GM18507 (cell line): Measurements from ENCODE around the gene DNAH14.
A peak's percentile ranks its signal among the peaks of the same experiment; 100 is the strongest.
"Not testable (repeated sequence)": the region's sequence is repeated elsewhere in the genome, so short reads cannot be mapped to it uniquely, and the experiment has no call there.

Source experiments
- DNase-seq: peaks from one replicate; pipeline ENCODE4 v3.0.0; 2011; ENCODE audit warnings: low read depth; ENCODE audit not compliant: insufficient read length; ENCODE audit errors: extremely low spot score
- FAIRE-seq: peaks from 2 replicates; lab custom pipeline; 2011; peaks lifted over from hg19 to GRCh38; lab: Jason Lieb, UNC

Gene DNAH14

DNA sequence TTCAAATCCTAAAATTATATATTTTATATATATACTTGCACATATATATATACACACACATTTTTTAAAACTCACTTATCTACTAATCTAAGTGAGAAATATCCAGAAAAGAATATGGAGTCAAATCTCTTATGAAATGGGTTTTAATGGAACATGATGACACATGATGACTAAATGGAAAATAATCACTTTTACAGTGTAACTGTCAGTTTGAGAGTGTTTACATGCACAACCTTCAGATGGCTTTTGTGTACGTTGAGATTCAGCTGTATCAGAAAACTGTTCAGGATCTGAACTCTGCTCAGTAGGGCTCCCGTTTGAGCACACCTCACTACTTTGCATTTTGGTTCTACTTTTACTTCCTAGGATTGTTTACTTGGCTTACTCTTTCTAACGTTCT, 189.8 kb downstream of the DNAH14 start:
- DNase-seq (no peak), FAIRE-seq (no peak)

- DNase-seq (no peak), FAIRE-seq (no peak)
Observed at GRCh38 chr1:225121095-225121494, 191.6 kb downstream of the DNAH14 start.

GRCh38 chr1:225131869-225132268, 202.4 kb downstream of the DNAH14 start:
- FAIRE-seq (no peak), DNase-seq (no peak)

GRCh38 chr1:225137976-225138375, 208.5 kb downstream of the DNAH14 start:
- no peak for DNase-seq
- FAIRE-seq = no peak

DNA sequence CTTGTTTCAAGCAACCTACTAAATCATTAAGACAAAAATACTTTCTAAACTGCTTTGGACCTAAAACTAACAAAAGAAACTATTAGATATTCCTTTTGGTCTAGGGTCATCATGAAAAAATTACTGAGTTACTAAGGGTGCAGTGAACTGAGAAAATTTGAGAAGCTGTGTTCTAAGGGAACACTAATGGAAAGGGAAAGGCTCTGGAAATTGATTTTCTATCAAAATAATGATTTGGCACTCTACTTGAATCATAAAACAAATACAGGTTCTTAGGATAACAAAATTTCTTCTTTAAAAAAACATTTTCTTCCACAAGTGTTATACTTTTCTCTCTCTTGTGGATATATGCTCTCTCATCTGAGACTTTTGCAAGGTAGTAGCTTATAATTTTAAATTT, 213.5 kb downstream of the DNAH14 start:
- DNase-seq = no peak
- FAIRE-seq = no peak

- no peak for FAIRE-seq
- no peak for DNase-seq
Observed at GRCh38 chr1:225146478-225146877, 217.0 kb downstream of the DNAH14 start.

DNA sequence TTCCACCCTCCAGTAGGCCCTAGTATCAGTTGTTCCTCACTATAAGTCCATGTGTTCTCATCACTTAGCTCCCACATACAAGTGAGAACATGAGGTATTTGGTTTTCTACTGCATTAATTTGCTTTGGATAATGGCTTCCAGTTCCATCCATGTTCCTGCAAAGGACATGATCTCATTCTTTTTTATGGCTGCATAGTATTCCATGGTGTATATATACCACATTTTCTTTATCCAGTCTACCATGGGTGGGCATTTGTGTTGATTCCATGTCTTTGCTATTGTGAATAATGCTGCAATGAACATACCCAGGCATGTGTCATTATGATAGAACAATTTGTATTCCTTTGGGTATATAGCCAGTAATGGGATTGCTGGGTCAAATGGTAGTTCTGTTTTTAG, 218.3 kb downstream of the DNAH14 start:
- not testable (repeated sequence) for DNase-seq, FAIRE-seq

- DNase-seq (no peak), FAIRE-seq (no peak)
Observed at GRCh38 chr1:225152061-225152460, 222.6 kb downstream of the DNAH14 start.

DNA sequence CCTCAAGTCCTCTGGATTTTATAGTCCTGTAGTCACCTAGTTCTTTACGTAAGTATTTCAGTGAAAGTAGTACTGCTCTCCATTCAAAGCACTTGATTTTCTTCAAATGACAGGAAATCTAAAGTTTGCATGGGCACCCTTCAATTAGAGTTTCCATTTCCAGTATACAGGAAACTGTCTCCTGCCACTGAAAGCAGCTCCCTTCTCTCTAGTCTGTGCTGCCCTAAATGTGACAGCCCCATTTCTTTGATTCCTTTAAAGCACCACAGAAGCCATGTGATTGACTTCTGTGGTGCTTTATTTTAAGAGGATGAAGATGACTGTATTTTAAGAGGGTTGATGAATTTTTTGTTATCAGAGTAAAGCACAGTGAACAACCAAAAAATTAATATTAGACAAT, 226.1 kb downstream of the DNAH14 start:
- FAIRE-seq = no peak

GRCh38 chr1:225156254-225156653, 226.8 kb downstream of the DNAH14 start:
- DNase-seq (no peak), FAIRE-seq (peak; percentile 38)

More for the DNA sequence above, 226.1 kb downstream of the DNAH14 start:
- no peak for DNase-seq

- no peak for FAIRE-seq
- DNase-seq = no peak
Observed at GRCh38 chr1:225158291-225158690, 228.8 kb downstream of the DNAH14 start.

- no peak for FAIRE-seq
- DNase-seq = no peak
Observed at GRCh38 chr1:225159793-225160192, 230.3 kb downstream of the DNAH14 start.

DNA sequence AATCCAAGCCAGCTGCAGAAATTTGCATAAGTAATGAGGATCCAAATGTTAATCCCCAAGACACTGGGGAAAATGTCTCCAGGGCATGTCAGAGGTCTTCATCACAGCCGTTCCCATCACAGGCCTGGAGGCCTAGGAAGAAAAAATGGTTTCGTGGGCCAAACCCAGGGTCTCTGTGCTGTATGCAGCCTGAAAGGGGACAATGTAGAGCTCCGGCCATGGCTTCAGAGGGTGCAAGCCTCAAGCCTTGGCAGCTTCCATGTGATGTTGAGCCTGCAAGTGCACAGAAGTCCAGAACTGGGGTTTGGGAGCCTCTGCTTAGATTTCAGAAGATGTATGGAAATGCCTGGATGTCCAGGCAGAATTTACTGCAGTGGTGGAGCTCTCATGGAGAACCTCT, 247.9 kb downstream of the DNAH14 start:
- FAIRE-seq, DNase-seq: not testable (repeated sequence)

GRCh38 chr1:225179686-225180085, 250.2 kb downstream of the DNAH14 start:
- no peak for DNase-seq
- no peak for FAIRE-seq

GRCh38 chr1:225182716-225183115, 253.2 kb downstream of the DNAH14 start:
- FAIRE-seq = no peak
- DNase-seq = no peak

DNA sequence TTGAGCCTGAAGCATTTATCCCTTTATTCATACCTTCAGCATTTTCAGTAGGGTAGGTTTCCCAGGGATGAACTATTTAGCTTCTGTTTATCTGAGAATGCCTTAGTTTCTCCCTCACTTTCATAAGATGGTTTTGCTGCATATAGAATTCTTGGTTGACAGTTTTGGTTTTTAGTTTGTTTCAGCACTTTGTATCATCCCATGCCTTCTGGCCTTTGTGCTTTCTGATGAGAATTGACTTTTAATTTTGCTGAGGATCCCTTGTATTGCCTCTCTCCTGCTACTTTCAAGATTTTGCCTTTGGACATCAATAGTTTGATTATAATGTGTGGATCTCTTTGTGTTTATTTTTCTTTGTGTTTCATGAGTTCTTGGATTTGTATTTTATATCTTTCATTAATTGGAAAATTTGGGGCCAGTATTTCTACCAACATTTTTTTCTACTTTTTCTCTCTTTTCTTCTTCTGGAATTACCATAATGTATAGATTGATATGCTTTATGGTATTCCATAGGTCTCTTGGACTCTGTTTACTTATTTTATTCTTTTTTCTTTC, 261.8 kb downstream of the DNAH14 start:
- FAIRE-seq (no peak), DNase-seq (no peak)

- FAIRE-seq (no peak), DNase-seq (no peak)
Observed at GRCh38 chr1:225201447-225201846, 272.0 kb downstream of the DNAH14 start.

- DNase-seq (no peak), FAIRE-seq (no peak)
Observed at GRCh38 chr1:225207791-225208190, 278.3 kb downstream of the DNAH14 start.

DNA sequence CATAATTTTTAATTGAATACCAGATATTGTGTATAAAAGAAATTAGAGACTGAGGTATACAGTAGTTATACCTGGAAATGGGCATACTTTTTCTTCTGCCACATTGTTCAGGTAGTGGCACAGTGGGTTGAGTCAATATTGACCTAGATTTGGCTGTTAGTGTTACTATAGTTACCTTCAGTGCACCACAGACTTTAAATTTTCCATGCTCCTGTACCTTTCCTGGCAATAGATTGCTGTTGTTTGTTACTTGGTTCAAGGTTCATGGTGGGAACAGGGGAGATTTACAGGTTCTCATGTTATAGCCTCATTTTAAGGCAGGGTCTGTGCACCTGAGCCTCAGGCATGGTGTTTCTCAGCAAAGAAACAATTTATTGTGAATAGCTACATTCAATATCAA, 279.7 kb downstream of the DNAH14 start:
- DNase-seq (no peak), FAIRE-seq (no peak)

DNA sequence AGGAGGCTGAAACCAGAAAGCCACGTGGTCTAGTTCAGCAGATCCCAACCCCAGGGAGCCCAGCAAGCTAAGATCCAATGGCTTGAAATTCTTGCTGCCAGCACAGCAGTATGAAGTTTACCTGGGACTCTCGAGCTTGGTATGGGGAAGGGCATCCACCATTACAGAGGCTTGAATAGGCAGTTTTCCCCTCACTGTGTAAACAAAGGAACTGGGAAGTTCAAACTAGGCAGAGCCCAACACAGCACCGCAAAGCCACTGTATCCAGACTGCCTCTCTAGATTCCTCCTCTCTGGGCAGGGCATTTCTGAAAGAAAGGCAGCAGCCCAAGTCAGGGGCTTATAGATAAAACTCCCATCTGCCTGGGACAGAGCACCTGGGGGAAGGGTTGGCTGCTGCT, 280.7 kb downstream of the DNAH14 start:
- not testable (repeated sequence) for DNase-seq, FAIRE-seq

GRCh38 chr1:225211694-225212442, 282.4 kb downstream of the DNAH14 start:
- FAIRE-seq, DNase-seq: not testable (repeated sequence)
